Neural cell (in vitro differentiated cells): Measurements from ENCODE around the gene KCNK6. TPM values are rescaled to one million over a fixed set of nuclear protein-coding genes. Genes with fewer than 3 reads are reported as not detected.

Experiments used
- H2AFZ ChIP-seq: fragments of 200-600, 300-800 bp; sonication (generic), shearing (Covaris generic); 2 replicates; pipeline ENCODE4 v1.6.0; 2014; ENCODE audit warnings: low read depth, mild to moderate bottlenecking, antibody characterized with exemption, low read length, moderate library complexity
- H3F3A ChIP-seq: fragments of 200-600 bp; shearing (Covaris generic); 2 replicates; pipeline ENCODE4 v1.6.1; 2016; ENCODE audit warnings: mild to moderate bottlenecking, moderate library complexity, mixed read lengths, antibody characterized with exemption, low read length; ENCODE audit not compliant: insufficient read depth, poor library complexity, severe bottlenecking
- H3K27ac ChIP-seq: fragments of 200-600, 300-800 bp; sonication (generic), shearing (Covaris generic); 2 replicates; pipeline ENCODE4 v1.5.1; 2014; ENCODE audit warnings: mild to moderate bottlenecking, low read length, moderate library complexity
- H3K27me3 ChIP-seq: fragments of 300-800, 200-600 bp; sonication (generic), shearing (Covaris generic); 2 replicates; pipeline ENCODE4 v1.6.0; 2014; ENCODE audit warnings: mild to moderate bottlenecking, low read depth, low read length, moderate library complexity; ENCODE audit not compliant: insufficient read depth
- H3K36me3 ChIP-seq: fragments of 300-800, 200-600 bp; sonication (generic), shearing (Covaris generic); 2 replicates; pipeline ENCODE4 v1.5.1; 2014; ENCODE audit warnings: mild to moderate bottlenecking, antibody characterized with exemption, low read length, moderate library complexity; ENCODE audit not compliant: insufficient read depth
- H3K4me2 ChIP-seq: fragments of 300-800, 200-600 bp; sonication (generic), shearing (Covaris generic); 2 replicates; pipeline ENCODE4 v1.6.0; 2014; ENCODE audit warnings: mild to moderate bottlenecking, low read length
- H3K4me3 ChIP-seq: fragments of 300-800, 200-600 bp; sonication (generic), shearing (Covaris generic); 2 replicates; pipeline ENCODE4 v1.5.1; 2014; ENCODE audit warnings: mild to moderate bottlenecking, low read length, moderate library complexity
- H3K79me2 ChIP-seq: fragments of 200-600 bp; shearing (Covaris generic); replicated peaks from 2 replicates; pipeline ENCODE4 v1.6.0; 2014; ENCODE audit warnings: mild to moderate bottlenecking, low read length, moderate library complexity; ENCODE audit not compliant: insufficient read depth
- H3K9ac ChIP-seq: fragments of 300-800, 200-600 bp; sonication (generic), shearing (Covaris generic); 2 replicates; pipeline ENCODE4 v1.6.1; 2016; ENCODE audit warnings: mild to moderate bottlenecking, low read length, mixed read lengths
- H3K9me2 ChIP-seq: fragments of 200-600 bp; shearing (Covaris generic); 2 replicates; pipeline ENCODE4 v1.6.1; 2016; ENCODE audit warnings: mild to moderate bottlenecking, low read length, mixed read lengths; ENCODE audit not compliant: insufficient read depth
- H3K9me3 ChIP-seq: fragments of 200-600, 300-800 bp; sonication (generic), shearing (Covaris generic); 2 replicates; pipeline ENCODE4 v1.6.1; 2016; ENCODE audit warnings: mild to moderate bottlenecking, mixed run types, low read length, moderate library complexity, mixed read lengths
- H4K20me1 ChIP-seq: fragments of 200-600 bp; shearing (Covaris generic); 2 replicates; pipeline ENCODE4 v1.6.1; 2016; ENCODE audit warnings: mild to moderate bottlenecking, mixed run types; ENCODE audit not compliant: insufficient read depth
- EP300 ChIP-seq: fragments of 450-650 bp; conservative IDR thresholded peaks from 2 replicates; pipeline ENCODE4 v1.6.1; 2014; ENCODE audit warnings: antibody characterized with exemption, mild to moderate bottlenecking, moderate library complexity; ENCODE audit not compliant: poor library complexity, severe bottlenecking
- EZH2 ChIP-seq: fragments of 200-600, 300-800 bp; shearing (Covaris generic), sonication (generic); IDR thresholded peaks from 2 replicates; pipeline ENCODE4 v1.6.1; 2014; ENCODE audit warnings: antibody characterized with exemption, low read length, borderline replicate concordance, mild to moderate bottlenecking; ENCODE audit not compliant: insufficient read depth, poor library complexity, severe bottlenecking
- MXI1 ChIP-seq: fragments of 450-650 bp; conservative IDR thresholded peaks from 2 replicates; pipeline ENCODE4 v1.6.1; 2014; ENCODE audit warnings: antibody characterized with exemption, mild to moderate bottlenecking; ENCODE audit not compliant: poor library complexity, severe bottlenecking
- POLR2AphosphoS5 ChIP-seq: IDR thresholded peaks from 2 replicates; pipeline ENCODE4 v1.6.1; 2012
- RAD21 ChIP-seq: fragments of 450-650 bp; conservative IDR thresholded peaks from 2 replicates; pipeline ENCODE4 v1.6.1; 2014; ENCODE audit warnings: antibody characterized with exemption, mild to moderate bottlenecking, moderate library complexity
- SMC3 ChIP-seq: fragments of 450-650 bp; conservative IDR thresholded peaks from 2 replicates; pipeline ENCODE4 v1.6.1; 2014; ENCODE audit warnings: antibody characterized with exemption, mild to moderate bottlenecking, moderate library complexity; ENCODE audit not compliant: poor library complexity
- TAF1 ChIP-seq: IDR thresholded peaks from 2 replicates; pipeline ENCODE4 v1.6.1; 2012; ENCODE audit warnings: low read depth
- polyA plus RNA-seq: library from polyadenylated mRNA; depleted of rRNA; stranded (reverse); fragments of >200 nt; gene quantifications from 2 replicates; pipeline ENCODE4 v1.2.3, GENCODE V29; 2014
- TF ChIP-seq, protein P1 (sequence below): IDR thresholded peaks from 2 replicates; pipeline ENCODE4 v1.6.1; 2012; ENCODE audit warnings: borderline replicate concordance
- TF ChIP-seq, protein P2 (sequence below): fragments of 450-650 bp; IDR thresholded peaks from 2 replicates; pipeline ENCODE4 v1.5.1; 2014; ENCODE audit warnings: antibody characterized with exemption, mild to moderate bottlenecking, moderate library complexity; ENCODE audit not compliant: poor library complexity, severe bottlenecking

KCNK6 gene
- polyA plus RNA-seq, 1 donor from 2014 or later, result not detected

DNA sequence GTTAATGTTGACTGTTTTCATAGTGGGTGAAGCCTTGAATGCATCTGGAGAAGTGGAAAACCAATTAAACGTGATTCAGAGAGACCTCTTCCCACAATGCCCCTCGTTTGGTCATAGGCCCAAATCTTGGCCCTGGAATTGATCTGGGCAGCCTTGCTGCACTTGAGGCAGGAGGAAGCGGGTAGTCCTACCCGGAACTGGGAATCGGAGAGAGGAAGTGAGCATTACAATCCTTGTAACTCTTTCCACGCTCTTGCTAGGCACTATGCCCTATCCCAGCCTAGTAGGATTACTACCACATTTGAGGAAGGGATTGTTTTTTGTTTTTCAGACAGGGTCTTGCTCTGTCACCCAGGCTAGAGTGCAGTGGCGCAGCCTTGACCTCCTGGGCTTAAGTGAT lies 3.6 kb downstream of the KCNK6 start:
- Histone ChIP-seq H3K9me3 (no peaks in the 10 kb centered on the region), H4K20me1 (no peaks in the 10 kb centered on the region), H3F3A (no peaks in the 10 kb centered on the region), H3K4me3 (no peak overlapping the region), H3K4me2 (no peak overlapping the region), H3K27ac (no peak overlapping the region), H3K36me3 (no peaks in the 10 kb centered on the region), H3K9ac (no peak overlapping the region), H3K79me2 (no peaks in the 10 kb centered on the region), H2AFZ (no peak overlapping the region), H3K9me2 (no peaks in the 10 kb centered on the region), H3K27me3 (peaks cover 34% of the 10 kb centered on the region)
- TF ChIP-seq RAD21 (no peak), SMC3 (no peak), MXI1 (no peak), TAF1 (no peak), EZH2 (no peak), POLR2AphosphoS5 (no peak), EP300 (no peak)
- TF ChIP-seq, protein P1, sequence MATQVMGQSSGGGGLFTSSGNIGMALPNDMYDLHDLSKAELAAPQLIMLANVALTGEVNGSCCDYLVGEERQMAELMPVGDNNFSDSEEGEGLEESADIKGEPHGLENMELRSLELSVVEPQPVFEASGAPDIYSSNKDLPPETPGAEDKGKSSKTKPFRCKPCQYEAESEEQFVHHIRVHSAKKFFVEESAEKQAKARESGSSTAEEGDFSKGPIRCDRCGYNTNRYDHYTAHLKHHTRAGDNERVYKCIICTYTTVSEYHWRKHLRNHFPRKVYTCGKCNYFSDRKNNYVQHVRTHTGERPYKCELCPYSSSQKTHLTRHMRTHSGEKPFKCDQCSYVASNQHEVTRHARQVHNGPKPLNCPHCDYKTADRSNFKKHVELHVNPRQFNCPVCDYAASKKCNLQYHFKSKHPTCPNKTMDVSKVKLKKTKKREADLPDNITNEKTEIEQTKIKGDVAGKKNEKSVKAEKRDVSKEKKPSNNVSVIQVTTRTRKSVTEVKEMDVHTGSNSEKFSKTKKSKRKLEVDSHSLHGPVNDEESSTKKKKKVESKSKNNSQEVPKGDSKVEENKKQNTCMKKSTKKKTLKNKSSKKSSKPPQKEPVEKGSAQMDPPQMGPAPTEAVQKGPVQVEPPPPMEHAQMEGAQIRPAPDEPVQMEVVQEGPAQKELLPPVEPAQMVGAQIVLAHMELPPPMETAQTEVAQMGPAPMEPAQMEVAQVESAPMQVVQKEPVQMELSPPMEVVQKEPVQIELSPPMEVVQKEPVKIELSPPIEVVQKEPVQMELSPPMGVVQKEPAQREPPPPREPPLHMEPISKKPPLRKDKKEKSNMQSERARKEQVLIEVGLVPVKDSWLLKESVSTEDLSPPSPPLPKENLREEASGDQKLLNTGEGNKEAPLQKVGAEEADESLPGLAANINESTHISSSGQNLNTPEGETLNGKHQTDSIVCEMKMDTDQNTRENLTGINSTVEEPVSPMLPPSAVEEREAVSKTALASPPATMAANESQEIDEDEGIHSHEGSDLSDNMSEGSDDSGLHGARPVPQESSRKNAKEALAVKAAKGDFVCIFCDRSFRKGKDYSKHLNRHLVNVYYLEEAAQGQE, result no peak
- TF ChIP-seq, protein P2, sequence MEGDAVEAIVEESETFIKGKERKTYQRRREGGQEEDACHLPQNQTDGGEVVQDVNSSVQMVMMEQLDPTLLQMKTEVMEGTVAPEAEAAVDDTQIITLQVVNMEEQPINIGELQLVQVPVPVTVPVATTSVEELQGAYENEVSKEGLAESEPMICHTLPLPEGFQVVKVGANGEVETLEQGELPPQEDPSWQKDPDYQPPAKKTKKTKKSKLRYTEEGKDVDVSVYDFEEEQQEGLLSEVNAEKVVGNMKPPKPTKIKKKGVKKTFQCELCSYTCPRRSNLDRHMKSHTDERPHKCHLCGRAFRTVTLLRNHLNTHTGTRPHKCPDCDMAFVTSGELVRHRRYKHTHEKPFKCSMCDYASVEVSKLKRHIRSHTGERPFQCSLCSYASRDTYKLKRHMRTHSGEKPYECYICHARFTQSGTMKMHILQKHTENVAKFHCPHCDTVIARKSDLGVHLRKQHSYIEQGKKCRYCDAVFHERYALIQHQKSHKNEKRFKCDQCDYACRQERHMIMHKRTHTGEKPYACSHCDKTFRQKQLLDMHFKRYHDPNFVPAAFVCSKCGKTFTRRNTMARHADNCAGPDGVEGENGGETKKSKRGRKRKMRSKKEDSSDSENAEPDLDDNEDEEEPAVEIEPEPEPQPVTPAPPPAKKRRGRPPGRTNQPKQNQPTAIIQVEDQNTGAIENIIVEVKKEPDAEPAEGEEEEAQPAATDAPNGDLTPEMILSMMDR, result no peak

DNA sequence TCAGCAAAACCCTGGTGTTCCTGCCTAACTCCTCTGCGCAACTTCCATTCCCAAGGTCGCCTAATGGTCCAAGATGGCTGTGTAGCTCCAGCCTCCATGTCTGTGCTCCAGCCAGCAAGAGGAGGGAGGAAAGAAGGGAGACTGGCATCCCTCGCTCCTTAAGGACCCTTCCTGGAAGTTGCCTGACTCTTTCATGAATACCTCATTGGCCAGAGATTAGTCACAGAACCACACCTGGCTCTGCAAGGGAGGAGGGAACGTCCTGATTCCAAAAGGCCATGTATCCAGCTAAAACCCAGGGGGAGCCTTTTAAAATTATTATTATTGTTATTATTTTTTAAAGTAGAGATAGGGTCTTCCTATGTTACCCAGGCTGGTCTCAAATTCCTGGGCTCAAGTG lies 4.8 kb downstream of the KCNK6 start:
- H2AFZ ChIP-seq, result no peak overlapping the region
- no peaks in the 10 kb centered on the region for H4K20me1 ChIP-seq
- H3K4me2 ChIP-seq, result no peak overlapping the region
- H3K79me2 ChIP-seq, result no peaks in the 10 kb centered on the region
- H3K27me3 ChIP-seq, result peaks cover 23% of the 10 kb centered on the region
- H3K9me2 ChIP-seq, result no peaks in the 10 kb centered on the region
- H3K27ac ChIP-seq, result no peak overlapping the region
- no peaks in the 10 kb centered on the region for H3F3A ChIP-seq
- no peaks in the 10 kb centered on the region for H3K36me3 ChIP-seq
- H3K9ac ChIP-seq, result no peak overlapping the region
- no peak overlapping the region for H3K4me3 ChIP-seq
- no peak for TF ChIP-seq EP300
- TF ChIP-seq, protein P2, result no peak
- TF ChIP-seq, protein P1, result no peak
- no peaks in the 10 kb centered on the region for H3K9me3 ChIP-seq
